ENCODE results near the gene CCNDBP1.

GRCh38 chr15:43243020-43243645 lies 57.9 kb downstream of the CCNDBP1 start:
- no peak for TF ChIP-seq CTCF (IDR thresholded peaks at IDR 0.05)
- TF ChIP-seq POLR2A (IDR thresholded peaks at IDR 0.05) = no peak
